ENCODE results near the gene KIR3DL2.
"Not testable (repeated sequence)": the region's sequence is repeated elsewhere in the genome, so short reads cannot be mapped to it uniquely, and the experiment has no call there.

Gene KIR3DL2

GRCh38 chr19:54850061-54850640, at the start of gene KIR3DL2:
KIR3DL2 (plus strand) TSS chr19:54850443; CDS start chr19:54850476, 33 bp downstream.
- not testable (repeated sequence) for DNase-seq (ENCODE audit: low read depth, low spot score)

DNA sequence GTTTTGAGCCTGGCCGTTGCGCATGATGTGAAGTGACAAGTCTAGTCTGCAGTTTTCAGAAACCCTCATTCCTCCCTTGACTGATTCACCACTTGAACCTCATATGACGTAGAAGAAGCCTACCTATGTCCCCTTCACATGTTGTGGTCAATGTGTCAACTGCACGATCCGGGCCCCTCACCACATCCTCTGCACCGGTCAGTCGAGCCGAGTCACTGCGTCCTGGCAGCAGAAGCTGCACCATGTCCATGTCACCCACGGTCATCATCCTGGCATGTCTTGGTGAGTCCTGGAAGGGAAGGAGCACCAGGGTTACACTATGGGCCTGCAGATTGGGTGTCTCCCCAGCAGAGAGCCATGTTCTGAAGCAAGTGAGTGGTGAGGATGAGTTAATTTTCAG, 46.8 kb upstream of the KIR3DL2 start, which contains the start of gene KIR2DL4:
Gene KIR2DL4 (plus strand): TSS at position 201 of the 400 bp plus-strand sequence. CDS start 42 bp downstream, at position 243.
- no peak for DNase-seq (ENCODE audit: low read depth, low spot score)

- no peak for DNase-seq (ENCODE audit: low read depth, low spot score)
Observed at GRCh38 chr19:54804101-54804500, 46.1 kb upstream of the KIR3DL2 start.

- no peak for DNase-seq (ENCODE audit: low read depth, low spot score)
Observed at GRCh38 chr19:54804571-54804970, 45.7 kb upstream of the KIR3DL2 start.

DNA sequence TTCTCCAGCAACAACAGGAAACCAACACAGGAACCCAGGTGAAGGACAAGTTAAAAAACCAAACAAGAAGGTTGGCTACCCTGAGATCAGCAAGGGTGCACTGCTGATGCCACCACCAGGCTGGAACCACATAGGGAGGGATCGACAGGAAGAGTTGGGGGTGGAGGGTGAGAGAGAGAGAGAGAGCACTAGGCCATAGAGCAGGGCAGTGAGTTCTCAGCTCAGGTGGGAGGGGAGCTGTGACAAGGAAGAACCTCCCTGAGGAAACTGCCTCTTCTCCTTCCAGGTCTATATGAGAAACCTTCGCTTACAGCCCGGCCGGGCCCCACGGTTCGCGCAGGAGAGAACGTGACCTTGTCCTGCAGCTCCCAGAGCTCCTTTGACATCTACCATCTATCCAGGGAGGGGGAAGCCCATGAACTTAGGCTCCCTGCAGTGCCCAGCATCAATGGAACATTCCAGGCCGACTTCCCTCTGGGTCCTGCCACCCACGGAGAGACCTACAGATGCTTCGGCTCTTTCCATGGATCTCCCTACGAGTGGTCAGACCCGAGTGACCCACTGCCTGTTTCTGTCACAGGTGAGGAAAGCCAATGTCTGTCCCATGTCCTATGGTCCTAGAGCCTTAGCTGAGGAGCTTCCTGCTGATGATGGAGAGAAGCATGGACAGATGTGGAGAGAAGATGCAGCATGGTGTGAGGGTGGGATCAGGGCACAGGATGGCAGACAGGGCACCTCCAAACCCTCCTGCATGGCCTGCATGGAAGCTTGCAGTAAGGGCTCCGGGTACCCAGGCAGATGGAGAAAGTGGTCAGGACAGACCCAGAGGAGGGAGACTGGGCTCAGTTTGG, 44.4 kb upstream of the KIR3DL2 start:
- DNase-seq (ENCODE audit: low read depth, low spot score) = no peak

DNA sequence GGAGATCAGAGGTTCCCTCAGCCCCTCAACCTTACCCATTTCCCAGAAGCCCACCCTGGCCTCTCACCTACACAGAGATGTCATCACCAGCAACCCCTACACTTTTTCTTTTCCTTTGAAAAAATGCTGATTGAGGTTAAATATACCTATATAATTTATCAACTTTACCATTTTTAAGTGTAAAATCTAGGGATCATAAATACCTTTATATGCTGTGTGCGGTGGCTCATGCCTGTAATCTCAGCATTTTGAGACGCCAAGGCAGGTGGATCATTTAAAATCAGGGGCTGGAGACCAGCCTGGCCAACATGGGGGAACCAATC, 43.8 kb upstream of the KIR3DL2 start:
- DNase-seq (ENCODE audit: low read depth, low spot score) = no peak

DNA sequence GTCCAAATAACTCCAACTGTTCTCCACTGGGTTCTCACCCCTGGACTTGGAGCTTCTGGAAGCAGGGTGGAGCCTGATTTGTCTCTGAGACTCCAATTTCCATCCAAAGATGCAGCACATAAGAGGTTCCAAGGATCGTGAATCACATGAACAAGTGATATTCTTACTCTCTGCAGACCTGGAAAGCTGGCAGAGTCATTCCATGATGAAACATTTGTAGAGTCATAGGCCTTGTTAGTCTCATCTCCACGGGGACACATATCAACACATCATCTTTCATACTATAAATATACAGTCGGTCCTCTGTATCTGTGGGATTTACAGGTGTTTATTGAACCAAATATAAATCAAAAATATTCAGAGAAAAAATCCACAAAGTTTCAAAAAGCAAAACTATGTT, 35.7 kb upstream of the KIR3DL2 start:
- not testable (repeated sequence) for DNase-seq (ENCODE audit: low read depth, low spot score)

- not testable (repeated sequence) for DNase-seq (ENCODE audit: low read depth, low spot score)
Observed at GRCh38 chr19:54816251-54816650, 34.0 kb upstream of the KIR3DL2 start, which contains the start of gene KIR3DL1. KIR3DL1 (plus strand) TSS chr19:54816468.

GRCh38 chr19:54817670-54818536, 32.3 kb upstream of the KIR3DL2 start:
- DNase-seq (ENCODE audit: low read depth, low spot score) = no peak

GRCh38 chr19:54824416-54824815, 25.8 kb upstream of the KIR3DL2 start:
- DNase-seq (ENCODE audit: low read depth, low spot score) = not testable (repeated sequence)

GRCh38 chr19:54825326-54825725, 24.9 kb upstream of the KIR3DL2 start:
- DNase-seq (ENCODE audit: low read depth, low spot score) = not testable (repeated sequence)

- not testable (repeated sequence) for DNase-seq (ENCODE audit: low read depth, low spot score)
Observed at GRCh38 chr19:54828064-54828463, 22.2 kb upstream of the KIR3DL2 start.

- not testable (repeated sequence) for DNase-seq (ENCODE audit: low read depth, low spot score)
Observed at GRCh38 chr19:54832496-54832895, 17.7 kb upstream of the KIR3DL2 start, which contains the start of gene KIR2DS4. KIR2DS4 (plus strand) TSS chr19:54832676.

DNA sequence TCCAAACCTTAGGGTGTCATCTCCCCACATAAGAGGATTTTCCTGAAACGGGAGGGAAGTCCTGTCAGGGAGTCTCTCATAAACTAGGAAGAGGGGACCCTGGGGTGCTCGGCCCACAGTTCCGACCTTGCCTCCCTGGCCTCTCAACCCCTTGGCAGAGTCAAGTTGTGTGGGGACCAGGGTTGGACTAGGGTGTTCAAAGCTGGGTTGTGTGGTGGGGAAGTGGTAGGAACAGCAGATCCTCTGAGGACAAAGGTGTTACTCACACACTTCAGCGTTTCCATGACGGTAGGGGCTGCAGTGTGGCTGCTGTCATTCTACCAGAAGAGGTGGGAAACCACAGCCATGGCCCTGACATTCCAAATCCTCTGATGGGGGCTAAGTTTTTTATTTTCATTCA, 15.1 kb upstream of the KIR3DL2 start:
- not testable (repeated sequence) for DNase-seq (ENCODE audit: low read depth, low spot score)

DNA sequence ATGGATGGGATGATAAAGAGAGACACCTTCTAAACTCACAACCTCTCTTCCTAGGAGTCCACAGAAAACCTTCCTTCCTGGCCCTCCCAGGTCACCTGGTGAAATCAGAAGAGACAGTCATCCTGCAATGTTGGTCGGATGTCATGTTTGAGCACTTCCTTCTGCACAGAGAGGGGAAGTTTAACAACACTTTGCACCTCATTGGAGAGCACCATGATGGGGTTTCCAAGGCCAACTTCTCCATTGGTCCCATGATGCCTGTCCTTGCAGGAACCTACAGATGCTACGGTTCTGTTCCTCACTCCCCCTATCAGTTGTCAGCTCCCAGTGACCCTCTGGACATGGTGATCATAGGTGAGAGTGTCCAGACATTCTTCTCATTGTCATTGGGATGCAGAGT, 12.7 kb upstream of the KIR3DL2 start:
- DNase-seq (ENCODE audit: low read depth, low spot score) = not testable (repeated sequence)

DNA sequence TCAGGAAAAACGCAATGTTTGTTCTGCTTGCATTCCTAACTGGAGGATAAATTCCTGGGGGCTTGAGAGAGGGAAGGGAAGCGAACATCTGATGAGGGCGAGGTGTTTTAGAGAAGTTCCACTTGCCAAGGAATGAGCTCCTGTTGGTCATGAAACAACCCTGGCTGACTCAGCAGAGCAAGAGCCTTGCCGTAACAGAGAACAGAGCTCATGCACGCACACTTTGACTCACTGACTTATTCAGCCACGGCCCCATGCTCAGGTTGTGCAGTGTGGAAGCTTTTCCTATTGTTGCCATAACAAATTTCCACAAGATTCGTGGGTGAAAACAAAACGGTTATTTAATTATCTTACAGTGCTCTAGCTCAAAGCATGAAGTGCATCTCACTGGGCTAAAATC, 7.1 kb upstream of the KIR3DL2 start:
- DNase-seq (ENCODE audit: low read depth, low spot score) = not testable (repeated sequence)

- DNase-seq (ENCODE audit: low read depth, low spot score) = no peak
Observed at GRCh38 chr19:54850930-54851329, 687 bp downstream of the KIR3DL2 start.

- DNase-seq (ENCODE audit: low read depth, low spot score) = no peak
Observed at GRCh38 chr19:54851353-54851752, 1.1 kb downstream of the KIR3DL2 start.

GRCh38 chr19:54855241-54855640, 5.0 kb downstream of the KIR3DL2 start:
- DNase-seq (ENCODE audit: low read depth, low spot score) = not testable (repeated sequence)

DNA sequence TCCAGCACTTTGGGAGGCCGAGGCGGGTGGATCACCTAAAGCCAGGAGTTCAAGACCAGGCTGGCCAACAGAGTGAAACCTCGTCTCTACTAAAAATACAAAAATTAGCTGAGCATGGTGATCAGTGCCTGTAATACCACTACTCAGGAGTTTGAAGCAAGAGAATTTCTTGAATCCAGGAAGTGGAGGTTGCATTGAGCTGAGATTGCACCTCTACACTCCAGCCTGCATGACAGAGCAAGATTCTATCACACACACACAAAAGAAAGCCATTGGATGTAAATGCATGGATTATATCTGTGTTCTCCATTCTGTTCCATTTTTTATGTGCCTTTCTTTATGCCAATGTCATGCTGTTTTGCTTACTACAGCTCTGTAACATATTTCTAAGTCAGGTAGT, 8.2 kb downstream of the KIR3DL2 start:
- not testable (repeated sequence) for DNase-seq (ENCODE audit: low read depth, low spot score)

DNA sequence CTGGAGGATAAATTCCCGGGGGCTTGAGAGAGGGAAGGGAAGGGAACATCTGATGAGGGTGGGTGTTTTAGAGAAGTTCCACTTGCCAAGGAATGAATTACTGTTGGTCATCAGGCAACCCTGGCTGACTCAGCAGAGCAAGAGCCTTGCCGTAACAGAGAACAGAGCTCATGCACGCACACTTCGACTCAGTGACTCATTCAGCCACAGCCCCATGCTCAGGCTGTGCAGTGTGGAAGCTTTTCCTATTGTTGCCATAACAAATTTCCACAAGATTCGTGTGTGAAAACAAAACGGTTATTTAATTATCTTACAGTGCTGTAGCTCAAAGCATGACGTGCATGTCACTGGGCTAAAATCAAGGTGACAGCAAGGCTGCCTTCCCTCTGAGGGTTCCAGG, 9.2 kb downstream of the KIR3DL2 start:
- DNase-seq (ENCODE audit: low read depth, low spot score) = not testable (repeated sequence)

DNA sequence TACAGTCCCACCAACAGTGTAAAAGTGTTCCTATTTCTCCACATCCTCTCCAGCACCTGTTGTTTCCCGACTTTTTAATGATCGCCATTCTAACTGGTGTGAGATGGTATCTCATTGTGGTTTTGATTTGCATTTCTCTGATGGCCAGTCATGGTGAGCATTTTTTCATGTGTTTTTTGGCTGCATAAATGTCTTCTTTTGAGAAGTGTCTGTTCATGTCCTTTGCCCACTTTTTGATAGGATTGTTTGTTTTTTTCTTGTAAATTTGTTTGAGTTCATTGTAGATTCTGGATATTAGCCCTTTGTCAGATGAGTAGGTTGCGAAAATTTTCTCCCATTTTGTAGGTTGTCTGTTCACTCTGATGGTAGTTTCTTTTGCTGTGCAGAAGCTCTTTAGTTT, 13.2 kb downstream of the KIR3DL2 start:
- DNase-seq (ENCODE audit: low read depth, low spot score) = not testable (repeated sequence)
